Right ventricle myocardium inferior (tissue), 1 donor: ENCODE results near the gene AP2A1. TPM values are rescaled to one million over a fixed set of nuclear protein-coding genes. Genes with fewer than 3 reads are reported as not detected.
"Not testable (repeated sequence)": the region's sequence is repeated elsewhere in the genome, so short reads cannot be mapped to it uniquely, and the experiment has no call there.

ENCODE experiments used
- ATAC-seq: fragments of 200-7000 bp; cut with Tn5 transposase; one replicate; pipeline ENCODE4 v1.9.1; 2020; ENCODE audit warnings: mild to moderate bottlenecking, moderate library complexity
- DNase-seq: peaks from one replicate; pipeline ENCODE4 v3.0.0; 2021; ENCODE audit errors: missing footprints
- intact Hi-C: fragments of 100-400 bp; cut with DNase I; formaldehyde crosslinking; loops from one replicate; pipeline ENCODE4 v1.11.0; 2022
- total RNA-seq: library from RNA; stranded (reverse); fragmentation: NEBNext Ultra II Directional; extraction: Animal tissue kit (Norgen Biotek cat#: 25700); gene quantifications from one replicate; pipeline ENCODE4 v1.2.1, GENCODE V29; 2021
- donor health status: DM: no; HTN: yes; CAD: no; lungs with severe emphysema.

AP2A1 gene
- total RNA-seq, 1 donor from 2014 or later, result 76.4 TPM

DNA sequence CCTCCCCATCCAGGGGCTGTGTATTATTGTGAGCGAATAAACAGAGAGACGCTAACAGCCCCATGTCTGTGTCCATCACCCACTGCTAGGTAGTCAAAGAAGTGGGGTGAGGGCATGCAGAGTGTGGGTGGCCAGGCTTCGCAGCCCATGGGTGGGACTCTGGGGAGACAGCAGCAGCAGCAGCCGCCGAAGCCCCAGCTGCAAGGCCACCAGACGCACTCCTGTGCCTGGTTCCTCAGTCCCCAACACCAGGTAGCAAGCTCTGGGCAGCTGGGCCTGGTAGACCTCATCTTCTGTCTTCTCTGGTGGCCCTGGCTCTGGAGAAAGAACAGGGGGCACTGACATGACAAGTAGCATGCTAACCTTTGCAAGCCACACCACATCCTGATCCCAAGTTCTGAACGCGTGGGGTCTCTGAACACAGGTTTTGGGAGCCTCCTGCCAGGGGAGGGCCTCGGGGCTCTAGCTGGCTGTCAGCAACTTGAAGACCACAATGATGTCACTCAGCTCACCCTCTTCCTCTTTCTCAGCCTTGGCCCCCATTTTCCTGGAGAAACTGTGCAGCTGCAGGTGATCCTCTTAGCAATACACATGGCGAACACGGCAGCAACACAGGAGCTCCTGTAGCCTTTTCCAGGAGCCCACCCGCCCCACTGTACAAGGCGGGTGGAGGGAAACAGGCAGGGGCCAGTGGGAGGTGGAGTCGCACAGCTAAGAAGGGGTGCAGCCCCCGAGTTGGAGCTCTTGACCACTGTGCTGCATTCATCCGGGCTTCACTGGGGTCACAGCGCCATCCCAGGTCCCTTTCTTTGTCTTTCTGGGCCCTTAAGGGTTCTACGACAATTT, 40.5 kb downstream of the AP2A1 start:
- intact Hi-C loops, result no loop called here
- DNase-seq (peak; percentile 41), ATAC-seq (no peak)

DNA sequence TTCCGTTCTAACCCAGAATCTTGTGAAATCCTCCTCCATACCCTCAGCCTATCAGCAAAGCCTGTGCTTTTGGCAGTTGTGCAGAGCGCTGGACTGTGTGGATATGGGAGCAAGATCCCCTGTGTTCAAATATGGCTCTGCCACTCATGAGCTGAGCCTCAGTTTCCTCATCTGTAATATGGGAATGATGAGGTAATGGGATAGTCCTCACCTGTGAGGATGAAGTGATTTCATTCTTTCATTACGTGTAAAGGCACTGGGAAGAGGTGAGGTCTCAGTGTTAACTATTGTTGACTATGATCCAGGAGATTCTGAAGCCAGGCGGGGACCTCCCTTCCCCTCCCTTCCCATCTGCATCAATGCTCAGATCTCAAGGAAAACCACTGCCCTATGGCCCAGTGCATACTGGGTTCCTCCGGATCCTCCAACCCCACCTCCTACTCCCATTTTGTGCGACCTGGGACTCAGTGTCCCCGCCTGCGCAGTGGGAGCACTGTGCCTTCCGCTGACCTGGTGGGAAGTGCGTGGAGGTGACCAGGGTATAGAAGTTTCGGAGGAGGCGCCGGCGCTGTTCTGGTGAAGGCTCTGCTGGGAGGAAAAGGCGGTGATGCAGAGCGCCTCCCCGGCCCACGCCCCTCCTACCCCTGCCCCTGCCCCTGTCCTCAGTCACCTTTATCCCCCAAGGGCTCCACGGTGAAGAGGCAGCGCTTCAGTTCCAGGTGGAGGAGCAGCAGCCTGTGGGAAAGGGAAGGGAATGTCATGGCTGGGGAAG, 41.3 kb downstream of the AP2A1 start:
- intact Hi-C loops, result no loop called here
- ATAC-seq (no peak), DNase-seq (peak; percentile 65)

DNA sequence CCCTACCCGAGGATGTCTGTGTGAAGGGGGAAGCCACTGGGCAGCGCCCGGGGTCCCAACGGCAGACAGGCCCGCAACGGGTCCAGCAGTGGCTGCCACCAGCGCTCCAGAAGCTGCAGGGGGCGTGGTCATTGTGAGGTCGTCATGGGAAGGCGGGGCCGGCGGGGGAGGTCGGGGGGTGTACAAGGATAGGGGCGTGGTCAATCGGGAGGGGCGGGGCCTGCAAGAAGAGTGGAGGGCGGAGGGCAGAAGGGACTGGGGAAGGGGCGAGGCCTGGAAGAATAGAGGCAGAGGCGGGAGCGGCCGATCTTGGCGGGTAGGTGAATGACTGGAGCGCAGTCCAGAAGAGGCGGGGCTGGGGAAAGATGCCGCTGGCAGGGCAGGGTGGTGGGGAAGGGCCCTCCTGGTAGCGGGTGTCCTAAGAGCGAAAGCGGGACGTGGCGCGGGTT, 41.9 kb downstream of the AP2A1 start:
- DNase-seq (peak; percentile 97), ATAC-seq (peak; percentile 78)
- intact Hi-C loops, result no loop called here

GRCh38 chr19:49809160-49809940, 42.5 kb downstream of the AP2A1 start:
- ATAC-seq (peak; percentile 43), DNase-seq (peak; percentile 56)
- intact Hi-C loops, result no loop called here

DNA sequence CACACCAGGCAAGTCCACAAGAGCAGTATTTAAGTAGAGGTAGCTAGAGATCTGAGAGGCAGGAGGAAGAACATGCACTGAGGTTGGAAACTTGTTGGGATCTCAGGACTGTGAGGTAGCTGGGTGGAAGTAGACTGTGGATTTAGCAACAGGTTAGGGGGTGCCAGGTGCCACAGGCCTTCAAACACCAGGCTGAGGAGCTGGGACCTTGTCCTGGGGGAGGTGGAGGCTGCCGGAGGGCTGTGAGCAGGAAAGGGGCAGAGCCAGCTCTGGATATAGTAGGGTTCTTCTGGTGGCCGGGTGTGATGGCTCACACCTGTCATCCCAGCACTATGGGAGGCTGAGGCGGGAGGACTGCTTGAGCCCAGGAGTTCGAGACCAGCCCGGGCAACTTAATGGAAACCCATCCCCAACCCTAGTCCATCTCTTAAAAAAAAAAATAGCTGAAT, 43.2 kb downstream of the AP2A1 start:
- intact Hi-C loops, result no loop called here

DNA sequence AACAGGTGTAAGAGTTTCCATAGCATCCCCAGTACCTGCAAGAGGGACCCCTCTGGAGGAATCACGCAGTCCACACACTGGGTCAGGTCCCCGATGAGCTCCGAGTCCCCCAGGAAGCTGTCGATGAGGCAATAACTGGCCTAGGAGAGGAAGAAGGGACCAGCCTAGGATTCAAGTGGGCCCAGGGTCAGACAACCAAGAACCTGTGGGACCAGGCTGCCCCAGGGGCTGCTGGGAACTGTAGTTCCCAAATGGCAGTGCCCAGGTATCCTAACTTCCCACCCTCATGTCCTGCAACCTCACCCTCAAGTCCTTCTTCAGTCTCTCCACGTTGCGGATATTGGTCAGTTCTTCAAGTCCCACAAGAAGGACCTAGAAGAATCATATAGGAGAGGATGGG, 44.5 kb downstream of the AP2A1 start:
- DNase-seq, result peak; percentile 14
- intact Hi-C loops, result no loop called here
- ATAC-seq, result no peak

More for the DNA sequence above, 43.2 kb downstream of the AP2A1 start:
- DNase-seq (no peak), ATAC-seq (no peak)

DNA sequence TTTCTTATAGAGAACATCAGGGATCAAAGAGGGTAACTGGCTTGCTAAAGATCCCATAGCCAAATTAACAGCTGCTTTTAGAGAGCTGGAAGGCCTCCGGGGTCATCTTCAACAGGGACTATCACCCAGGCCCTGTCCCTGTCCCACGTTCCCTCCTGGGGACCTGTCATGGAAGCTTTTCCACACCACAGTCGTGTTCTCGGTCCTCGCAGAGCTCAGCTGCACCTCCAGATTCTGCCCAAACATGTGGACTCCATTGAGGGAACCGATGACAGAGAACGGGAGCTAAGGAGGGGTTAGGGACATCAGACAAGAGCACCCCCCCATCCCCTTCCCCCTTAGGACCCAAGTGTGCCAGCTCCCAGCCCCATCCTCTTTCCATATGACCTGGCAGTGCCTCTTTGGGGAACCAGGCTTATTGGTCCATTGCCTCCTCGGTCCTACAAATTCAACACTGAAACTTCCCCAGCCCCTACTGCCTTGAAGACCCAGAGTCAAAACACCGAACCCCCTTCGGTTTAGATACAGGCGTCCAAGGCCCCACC, 45.7 kb downstream of the AP2A1 start:
- ATAC-seq (no peak), DNase-seq (peak; percentile 37)
- intact Hi-C loops, result loop anchor here (2.0 kb wide), 1 partner anchor 38 kb away; the partner anchor contains the start of gene PTOV1

- ATAC-seq (peak; percentile 80), DNase-seq (peak; percentile 99)
- intact Hi-C loops, result loop anchor here (1.0 to 2.0 kb wide), 3 partner anchors 38 to 136 kb away; partner anchors contain the start of genes PRMT1 and PTOV1
Observed at GRCh38 chr19:49812997-49813861, 46.4 kb downstream of the AP2A1 start, which contains the start of gene FUZ. FUZ (minus strand) TSS chr19:49813292; CDS start chr19:49813106, 186 bp downstream.

DNA sequence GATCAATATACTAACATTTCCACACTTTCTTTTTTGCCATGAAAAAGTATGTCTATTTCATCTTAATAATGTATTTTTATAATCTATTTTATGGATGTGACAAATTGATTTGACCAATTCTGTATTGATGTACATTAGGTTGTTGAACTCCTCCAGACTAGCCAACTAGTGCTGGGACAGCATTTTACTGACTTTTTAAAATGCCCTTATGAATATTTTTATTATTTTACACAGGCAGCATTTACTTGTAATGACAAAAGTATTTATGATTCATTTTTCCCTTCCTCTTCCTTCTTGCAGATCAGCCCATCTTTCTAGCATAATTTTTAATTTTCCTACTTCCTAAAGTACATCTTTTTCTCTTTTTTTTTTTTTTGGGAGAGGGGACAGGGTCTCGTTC, 47.2 kb downstream of the AP2A1 start:
- intact Hi-C loops, result no loop called here
- ATAC-seq, result no peak
- DNase-seq, result no peak

GRCh38 chr19:49816590-49816989, 49.8 kb downstream of the AP2A1 start:
- intact Hi-C loops, result loop anchor here (2.0 kb wide), 1 partner anchor 60 kb away; the partner anchor contains the start of genes AKT1S1 and TBC1D17
- DNase-seq (peak; percentile 27), ATAC-seq (no peak)

DNA sequence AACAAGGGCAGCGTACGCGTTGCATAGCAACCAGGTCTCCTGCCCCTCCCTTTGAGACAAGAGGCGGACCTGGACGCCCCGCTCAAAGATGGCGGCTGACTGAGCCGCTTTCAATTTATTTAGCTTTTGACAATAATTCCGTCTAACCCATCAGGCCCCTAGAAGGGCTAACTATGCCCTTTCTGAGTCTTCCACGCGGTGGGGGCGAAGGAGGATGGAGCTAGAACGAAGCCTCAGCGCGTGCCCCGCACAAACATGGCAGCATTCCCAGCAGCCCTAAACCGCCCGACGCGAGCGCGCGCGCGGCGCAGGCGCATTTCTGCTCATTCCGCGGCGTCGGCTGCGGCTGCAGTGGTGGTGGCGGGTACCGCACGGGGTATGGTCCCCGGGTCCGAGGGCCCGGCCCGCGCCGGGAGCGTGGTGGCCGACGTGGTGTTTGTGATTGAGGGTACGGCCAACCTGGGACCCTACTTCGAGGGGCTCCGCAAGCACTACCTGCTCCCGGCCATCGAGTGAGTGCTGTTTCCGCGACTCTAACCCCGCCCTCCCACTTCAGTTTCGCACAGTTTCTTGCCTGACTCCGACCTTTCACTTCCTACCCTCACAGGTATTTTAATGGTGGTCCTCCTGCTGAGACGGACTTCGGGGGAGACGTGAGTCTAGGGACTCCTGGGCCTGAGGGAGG, 51.3 kb downstream of the AP2A1 start, which contains the start of gene MED25:
Gene MED25, plus strand, starts transcription at position 326 of the 685 bp plus-strand sequence. Its CDS starts 53 bp downstream, at position 379.
- intact Hi-C loops, result loop anchor here (2.0 kb wide), 1 partner anchor 59 kb away; the partner anchor contains the start of genes AKT1S1 and TBC1D17
- peak; percentile 95 for DNase-seq
- peak; percentile 73 for ATAC-seq

GRCh38 chr19:49818649-49819370, 52.0 kb downstream of the AP2A1 start:
- intact Hi-C loops, result no loop called here
- ATAC-seq (no peak), DNase-seq (no peak)

DNA sequence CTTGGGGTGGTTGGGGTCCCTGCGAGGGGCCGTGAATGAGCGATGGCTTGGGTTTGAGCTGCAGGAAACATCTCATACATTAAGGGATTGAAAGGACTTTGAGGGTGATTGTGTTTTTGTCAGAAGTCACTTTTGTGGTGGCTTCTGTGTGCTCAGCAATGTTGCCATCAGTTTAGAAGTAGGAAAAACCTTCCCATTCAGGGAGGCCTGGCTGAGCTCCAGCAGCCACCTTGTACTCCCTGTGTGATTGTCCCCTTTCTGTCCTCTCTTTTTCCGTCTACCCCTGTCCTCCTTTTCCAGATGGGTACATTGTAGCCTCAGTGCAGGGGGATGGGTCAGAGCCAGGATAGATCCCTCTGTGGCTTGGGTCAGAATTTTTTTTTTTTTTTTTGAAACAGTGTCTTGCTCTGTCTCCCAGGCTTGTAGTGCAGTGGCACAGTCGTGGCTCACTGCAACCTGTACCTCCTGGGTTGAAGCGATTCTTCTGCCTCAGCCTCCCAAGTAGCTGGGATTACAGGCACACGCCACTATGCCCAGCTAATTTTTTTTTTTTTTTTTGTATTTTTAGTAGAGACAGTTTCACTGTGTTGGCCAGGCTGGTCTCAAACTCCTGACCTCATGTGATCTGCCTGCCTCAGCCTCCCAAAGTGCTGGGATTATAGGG, 52.8 kb downstream of the AP2A1 start:
- intact Hi-C loops, DNase-seq: not testable (repeated sequence)

GRCh38 chr19:49820125-49820524, 53.3 kb downstream of the AP2A1 start:
- peak; percentile 18 for ATAC-seq
- DNase-seq, result no peak
- intact Hi-C loops, result no loop called here

More for the DNA sequence above, 52.8 kb downstream of the AP2A1 start:
- ATAC-seq, result not testable (repeated sequence)

DNA sequence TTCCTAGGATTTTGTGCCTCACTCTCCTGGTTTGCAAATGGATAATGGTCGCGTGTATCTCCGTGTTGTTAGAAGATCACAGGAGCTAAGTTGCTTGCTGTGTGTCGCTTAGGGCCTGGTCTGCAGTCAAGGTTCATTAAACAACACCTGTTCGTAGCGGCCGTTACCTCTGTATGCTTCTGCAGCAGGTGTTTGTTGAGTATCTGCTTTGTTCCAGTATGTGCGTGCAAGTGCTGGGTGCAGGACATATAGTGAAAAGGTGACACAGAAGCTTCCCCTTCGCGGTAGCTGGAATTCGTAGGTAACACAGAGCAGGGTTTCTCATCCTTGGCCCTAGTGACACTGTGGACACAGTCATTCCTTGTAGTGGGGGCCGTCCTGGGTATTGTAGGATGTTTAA, 56.7 kb downstream of the AP2A1 start:
- intact Hi-C loops, result no loop called here
- DNase-seq (no peak), ATAC-seq (no peak)
